SK-N-SH treated with all-trans-retinoic acid at 6 μM for 48 hours (cell line): Measurements from ENCODE around the gene NPAS2.

Experiments
- ARNTL ChIP-seq: fragments of 450-650 bp; formaldehyde crosslinking; IDR thresholded peaks from 2 replicates; pipeline ENCODE4 v1.5.0; 2020; ENCODE audit warnings: low read depth, mild to moderate bottlenecking, moderate library complexity, borderline replicate concordance
- BACH2 ChIP-seq: fragments of 250-450 bp; sonication (Bioruptor Pico); IDR thresholded peaks from 2 replicates; pipeline ENCODE4 v1.9.0; 2021; ENCODE audit warnings: mild to moderate bottlenecking, borderline replicate concordance
- CREB5 ChIP-seq: fragments of 250-450 bp; sonication (Bioruptor Pico); IDR thresholded peaks from 2 replicates; pipeline ENCODE4 v1.5.1; 2020; ENCODE audit warnings: low read depth, mild to moderate bottlenecking, moderate library complexity
- CSRNP3 ChIP-seq: fragments of 250-450 bp; sonication (Bioruptor Pico); IDR thresholded peaks from 2 replicates; pipeline ENCODE4 v1.5.1; 2021; ENCODE audit warnings: mild to moderate bottlenecking, moderate library complexity
- ISL1 ChIP-seq: fragments of 250-450 bp; sonication (Bioruptor Pico); IDR thresholded peaks from 2 replicates; pipeline ENCODE4 v2.1.2; 2022; ENCODE audit warnings: mild to moderate bottlenecking, moderate library complexity
- PATZ1 ChIP-seq: fragments of 250-450 bp; sonication (Bioruptor Pico); IDR thresholded peaks from 2 replicates; pipeline ENCODE4 v1.8.0; 2020; ENCODE audit warnings: mild to moderate bottlenecking, moderate library complexity, borderline replicate concordance
- POU6F1 ChIP-seq: fragments of 250-450 bp; sonication (Bioruptor Pico); IDR thresholded peaks from 2 replicates; pipeline ENCODE4 v1.8.0; 2021; ENCODE audit warnings: low read depth, mild to moderate bottlenecking, moderate library complexity, borderline replicate concordance
- RARB ChIP-seq: fragments of 250-450 bp; sonication (Bioruptor Pico); IDR thresholded peaks from 2 replicates; pipeline ENCODE4 v1.8.0; 2021; ENCODE audit warnings: mild to moderate bottlenecking, moderate library complexity
- TSHZ2 ChIP-seq: fragments of 250-450 bp; sonication (Bioruptor Pico); IDR thresholded peaks from 2 replicates; pipeline ENCODE4 v1.5.0; 2020; ENCODE audit warnings: mild to moderate bottlenecking, moderate library complexity
- ZFP3 ChIP-seq: fragments of 250-450 bp; sonication (Bioruptor Pico); IDR thresholded peaks from 2 replicates; pipeline ENCODE4 v1.5.0; 2020; ENCODE audit warnings: mild to moderate bottlenecking, moderate library complexity
- ZFP30 ChIP-seq: fragments of 450-650 bp; formaldehyde crosslinking; IDR thresholded peaks from 2 replicates; pipeline ENCODE4 v1.5.0; 2022; ENCODE audit warnings: mild to moderate bottlenecking, moderate library complexity
- ZNF565 ChIP-seq: fragments of 450-650 bp; formaldehyde crosslinking; conservative IDR thresholded peaks from 2 replicates; pipeline ENCODE4 v1.5.0; 2020; ENCODE audit warnings: low read depth, mild to moderate bottlenecking, moderate library complexity
- ZNF70 ChIP-seq: fragments of 450-650 bp; formaldehyde crosslinking; IDR thresholded peaks from 2 replicates; pipeline ENCODE4 v1.5.0; 2020; ENCODE audit warnings: mild to moderate bottlenecking, moderate library complexity
- ZNF8 ChIP-seq: fragments of 450-650 bp; formaldehyde crosslinking; IDR thresholded peaks from 2 replicates; pipeline ENCODE4 v1.5.0; 2020; ENCODE audit warnings: mild to moderate bottlenecking, moderate library complexity

- TF ChIP-seq ISL1 (CRISPR knock-in tag) (no peak), ZFP30 (CRISPR knock-in tag) (no peak), CSRNP3 (CRISPR knock-in tag) (no peak), ZFP3 (CRISPR knock-in tag) (no peak), PATZ1 (CRISPR knock-in tag) (no peak), POU6F1 (no peak), CREB5 (CRISPR knock-in tag) (no peak), BACH2 (CRISPR knock-in tag) (no peak), RARB (CRISPR knock-in tag) (no peak), ZNF565 (no peak), ARNTL (no peak), TSHZ2 (CRISPR knock-in tag) (no peak), ZNF8 (CRISPR knock-in tag) (no peak), ZNF70 (CRISPR knock-in tag) (no peak)
Measured at GRCh38 chr2:100940240-100940639, 120.3 kb downstream of the NPAS2 start.
